Natural killer cell (primary cell): ENCODE measurements around the gene AGPAT4. TPM values are rescaled to one million over a fixed set of nuclear protein-coding genes. Genes with fewer than 3 reads are reported as not detected.

Experiments used
- ATAC-seq, 3 donors: fragments of 150-1000 bp in 2 of 3; fragments of 200-7000 bp in 1 of 3; cut with Tn5 transposase; 1 replicate in 1 of 3; 2 replicates in 2 of 3; pipeline ENCODE4 v1.10.0; 2021; ENCODE audit warnings: mild to moderate bottlenecking in 2 of 3, moderate library complexity in 2 of 3
- DNase-seq, 2 donors: peaks; one replicate each; pipeline versions ENCODE4 v3.0.0 to v3.0.0-alpha.2; 2013 to 2021; ENCODE audit warnings: mixed read lengths in 1 of 2
- H3K27ac ChIP-seq: one replicate; pipeline ENCODE4 v1.5.1; 2013; ENCODE audit warnings: mild to moderate bottlenecking, low read length
- H3K27me3 ChIP-seq: one replicate; pipeline ENCODE4 v1.6.1; 2013; ENCODE audit warnings: low read length; ENCODE audit not compliant: control insufficient read depth, insufficient read depth
- H3K36me3 ChIP-seq: one replicate; pipeline ENCODE4 v1.6.1; 2013; ENCODE audit warnings: low read length; ENCODE audit not compliant: control insufficient read depth, insufficient read depth
- H3K4me1 ChIP-seq: one replicate; pipeline ENCODE4 v1.6.1; 2013; ENCODE audit warnings: low read length; ENCODE audit not compliant: control insufficient read depth, insufficient read depth
- H3K4me3 ChIP-seq: one replicate; pipeline ENCODE4 v1.5.1; 2013; ENCODE audit warnings: low read length
- H3K9me3 ChIP-seq: one replicate; pipeline ENCODE4 v1.6.1; 2013; ENCODE audit warnings: low read length; ENCODE audit not compliant: control insufficient read depth, insufficient read depth
- H3K27ac Mint-ChIP-seq, 2 donors: one replicate each; pipeline ENCODE4 v1.8.0; 2022; ENCODE audit warnings: mild to moderate bottlenecking in 2 of 2, mixed read lengths in 2 of 2, moderate library complexity in 1 of 2
- H3K27me3 Mint-ChIP-seq, 2 donors: one replicate each; pipeline ENCODE4 v1.8.0; 2022; ENCODE audit warnings: low read depth in 2 of 2, mixed read lengths in 2 of 2
- H3K36me3 Mint-ChIP-seq: one replicate; pipeline ENCODE4 v1.8.0; 2022; ENCODE audit warnings: mixed read lengths
- H3K4me1 Mint-ChIP-seq, 2 donors: one replicate each; pipeline ENCODE4 v1.8.0; 2022; ENCODE audit warnings: mixed read lengths in 2 of 2
- H3K4me3 Mint-ChIP-seq: one replicate; pipeline ENCODE4 v1.8.0; 2022; ENCODE audit warnings: mild to moderate bottlenecking, moderate library complexity, mixed read lengths
- H3K9me3 Mint-ChIP-seq, 2 donors: one replicate each; pipeline ENCODE4 v1.8.0; 2022; ENCODE audit warnings: mixed read lengths in 2 of 2
- CTCF ChIP-seq: fragments of 200-600 bp; IDR thresholded peaks from one replicate; pipeline ENCODE4 v1.8.0; 2022; ENCODE audit warnings: antibody characterized with exemption
- WGBS: methylation state at CpG from one replicate; pipeline ENCODE4 v1.1.7; 2013; ENCODE audit warnings: missing lambda C conversion rate; ENCODE audit not compliant: insufficient coverage; 5-methylcytosine and 5-hydroxymethylcytosine counted together
- intact Hi-C: fragments of 100-400 bp; cut with micrococcal nuclease; formaldehyde crosslinking; loops from one replicate; pipeline ENCODE4 v1.14.2; 2022
- total RNA-seq, 4 donors: library from RNA; stranded (reverse); fragments of 120-200 nt in 1 of 4; gene quantifications; one replicate each; pipeline versions ENCODE4 v1.2.3 to v1.2.4, GENCODE V29; 2013 to 2022

Gene AGPAT4
- total RNA-seq, 3 donors from 2014 or later (not counting 1 experiment from before 2014, with no cell fraction given) = 24.5 to 38.1 (median 25.8) TPM

GRCh38 chr6:161154796-161155335 lies 119.0 kb downstream of the AGPAT4 start:
- Histone ChIP-seq H3K4me3 (no peak overlapping the region), H3K27ac (no peak overlapping the region), H3K27me3 (no peaks in the 10 kb centered on the region), H3K9me3 (peaks cover 8% of the 10 kb centered on the region), H3K36me3 (peaks cover 12% of the 10 kb centered on the region), H3K4me1 (no peaks in the 10 kb centered on the region)
- DNase-seq (no peak), ATAC-seq (no peak)
- TF ChIP-seq CTCF = no peak
- Mint-ChIP-seq H3K4me3 (no peak overlapping the region), H3K27ac (peak overlapping the region in 1 of 2 donors; percentile 16), H3K9me3 (no peaks in the 10 kb centered on the region), H3K4me1 (peaks cover 0 to 14% of the 10 kb centered on the region in 2 donors), H3K36me3 (no peaks in the 10 kb centered on the region), H3K27me3 (no peaks in the 10 kb centered on the region)
- 93% methylated on average over 13 of the region's 13 CpGs for WGBS
- intact Hi-C loops = no loop called here

DNA sequence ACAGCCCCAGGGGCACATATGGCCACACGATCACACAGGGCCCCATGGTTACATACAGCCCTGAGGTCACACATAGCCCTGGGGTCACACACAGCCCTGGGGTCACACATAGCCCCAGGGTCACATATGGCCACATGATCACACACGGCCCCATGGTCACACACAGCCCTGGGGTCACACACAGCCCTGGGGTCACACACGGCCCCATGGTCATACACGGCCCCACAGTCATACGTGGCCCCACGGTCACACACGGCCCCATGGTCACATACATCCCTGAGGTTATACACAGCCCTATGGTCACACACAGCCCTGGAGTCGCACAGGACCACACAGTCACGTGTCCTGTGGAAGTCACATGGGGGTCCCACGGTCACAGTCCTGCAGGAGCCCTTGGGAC lies 120.1 kb downstream of the AGPAT4 start:
- Mint-ChIP-seq H3K27me3 (no peaks in the 10 kb centered on the region), H3K4me1 (peaks cover 0 to 14% of the 10 kb centered on the region in 2 donors), H3K9me3 (no peaks in the 10 kb centered on the region), H3K4me3 (no peak overlapping the region), H3K36me3 (no peaks in the 10 kb centered on the region), H3K27ac (peak overlapping the region in 1 of 2 donors; percentile 67)
- DNase-seq (no peak), ATAC-seq (no peak)
- Histone ChIP-seq H3K4me3 (no peak overlapping the region), H3K4me1 (no peaks in the 10 kb centered on the region), H3K9me3 (peaks cover 8% of the 10 kb centered on the region), H3K36me3 (peaks cover 16% of the 10 kb centered on the region), H3K27ac (no peak overlapping the region), H3K27me3 (no peaks in the 10 kb centered on the region)
- no peak for TF ChIP-seq CTCF
- 95% methylated on average over 10 of the region's 10 CpGs for WGBS
- intact Hi-C loops = loop anchor here (1.0 kb wide), 1 partner anchor 221 kb away; no protein-coding TSS in a partner anchor

- H3K9me3 Mint-ChIP-seq = no peaks in the 10 kb centered on the region
- ATAC-seq = peak; percentile 11 to 78 (median 77)
- Histone ChIP-seq H3K4me3 (no peak overlapping the region), H3K27ac (no peak overlapping the region), H3K4me1 (no peaks in the 10 kb centered on the region), H3K36me3 (peaks cover 21% of the 10 kb centered on the region), H3K27me3 (no peaks in the 10 kb centered on the region), H3K9me3 (peaks cover 8% of the 10 kb centered on the region)
- peak; percentile 27 to 36 for DNase-seq
- peak overlapping the region in 1 of 2 donors; percentile 67 for H3K27ac Mint-ChIP-seq
- WGBS = 94% methylated on average over 18 of the region's 18 CpGs
- peak; percentile 36 for TF ChIP-seq CTCF
- no peak overlapping the region for H3K4me3 Mint-ChIP-seq
- peaks cover 0 to 14% of the 10 kb centered on the region in 2 donors for H3K4me1 Mint-ChIP-seq
- H3K27me3 Mint-ChIP-seq = no peaks in the 10 kb centered on the region
- no peaks in the 10 kb centered on the region for H3K36me3 Mint-ChIP-seq
- intact Hi-C loops = loop anchor here (1.0 kb wide), 1 partner anchor 221 kb away; no protein-coding TSS in a partner anchor
Measured at GRCh38 chr6:161152907-161153662, 120.8 kb downstream of the AGPAT4 start.
